Measurements from ENCODE around the gene RGS4. TPM values are rescaled to one million over a fixed set of nuclear protein-coding genes. Genes with fewer than 3 reads are reported as not detected.

Gene RGS4
- total and polyA plus RNA-seq, 10 donors = 0.38 to 3.8 (median 1.6) TPM

- 92 to 98% (median 96%) methylated on average over 1 of the region's 1 CpG for WGBS, 5 donors
- no peak overlapping the region for H3K27ac ChIP-seq
Observed at GRCh38 chr1:163072658-163073057, 3.5 kb downstream of the RGS4 start.

GRCh38 chr1:163074004-163074403, 4.8 kb downstream of the RGS4 start:
- peaks cover 0 to 41% (median 16%) of the 10 kb centered on the region in 7 donors for H3K27me3 ChIP-seq (replicated peaks in 1 of 7)
- H3K36me3 ChIP-seq = no peaks in the 10 kb centered on the region
- intact Hi-C loops (cut with DNase I; ENCODE audit: low total_unique reads) = loop anchor here (10.0 kb wide), 2 partner anchors 101 to 241 kb away; no protein-coding TSS in a partner anchor
- H3K4me1 ChIP-seq = no peaks in the 10 kb centered on the region
- no peak overlapping the region for H3K4me3 ChIP-seq
- no peaks in the 10 kb centered on the region for H3K9me3 ChIP-seq
- no peak overlapping the region for H3K27ac ChIP-seq
- no peak for TF ChIP-seq CTCF (IDR thresholded peaks at IDR 0.05 in 8 of 11, conservative IDR thresholded peaks at IDR 0.05 in 3 of 11)
- TF ChIP-seq POLR2AphosphoS5 (IDR thresholded peaks at IDR 0.05) = no peak
- no peak for TF ChIP-seq POLR2A (IDR thresholded peaks at IDR 0.05)
- WGBS, 5 donors = 87 to 100% (median 93%) methylated on average over 1 of the region's 1 CpG
- DNase-seq = no peak

More at GRCh38 chr1:163072658-163073057, 3.5 kb downstream of the RGS4 start:
- no peak for DNase-seq
- TF ChIP-seq POLR2AphosphoS5 (IDR thresholded peaks at IDR 0.05) (no peak), CTCF (IDR thresholded peaks at IDR 0.05 in 8 of 11, conservative IDR thresholded peaks at IDR 0.05 in 3 of 11) (no peak), POLR2A (IDR thresholded peaks at IDR 0.05) (no peak)
- Histone ChIP-seq H3K4me1 (no peaks in the 10 kb centered on the region), H3K9me3 (no peaks in the 10 kb centered on the region), H3K36me3 (no peaks in the 10 kb centered on the region), H3K4me3 (no peak overlapping the region), H3K27me3 (replicated peaks in 1 of 7) (peaks cover 0 to 54% (median 16%) of the 10 kb centered on the region in 7 donors)
- intact Hi-C loops (cut with DNase I; ENCODE audit: low total_unique reads) = loop anchor here (10.0 kb wide), 2 partner anchors 102 to 242 kb away; no protein-coding TSS in a partner anchor

- Histone ChIP-seq H3K27me3 (replicated peaks in 1 of 7) (peaks cover 0 to 33% (median 13%) of the 10 kb centered on the region in 7 donors), H3K36me3 (no peaks in the 10 kb centered on the region), H3K4me3 (no peak overlapping the region), H3K9me3 (peaks cover 0 to 3% (median 0%) of the 10 kb centered on the region in 8 donors), H3K4me1 (no peaks in the 10 kb centered on the region), H3K27ac (no peak overlapping the region)
- WGBS, 5 donors = 49 to 77% (median 67%) methylated on average over 2 of the region's 2 CpGs
- intact Hi-C loops (cut with DNase I; ENCODE audit: low total_unique reads) = loop anchor here (10.0 kb wide), 2 partner anchors 100 to 240 kb away; no protein-coding TSS in a partner anchor
- TF ChIP-seq CTCF (IDR thresholded peaks at IDR 0.05 in 8 of 11, conservative IDR thresholded peaks at IDR 0.05 in 3 of 11) = no peak
- TF ChIP-seq POLR2A (IDR thresholded peaks at IDR 0.05) = no peak
- TF ChIP-seq POLR2AphosphoS5 (IDR thresholded peaks at IDR 0.05) = no peak
- no peak for DNase-seq
Observed at GRCh38 chr1:163074716-163075284, 5.6 kb downstream of the RGS4 start.

GRCh38 chr1:163076044-163076443, 6.9 kb downstream of the RGS4 start:
- intact Hi-C loops (cut with DNase I; ENCODE audit: low total_unique reads) = loop anchor here (10.0 kb wide), 2 partner anchors 99 to 239 kb away; no protein-coding TSS in a partner anchor
- 78 to 88% (median 82%) methylated on average over 4 of the region's 4 CpGs for WGBS, 5 donors
- no peak for TF ChIP-seq CTCF (IDR thresholded peaks at IDR 0.05 in 8 of 11, conservative IDR thresholded peaks at IDR 0.05 in 3 of 11)
- no peak for TF ChIP-seq POLR2A (IDR thresholded peaks at IDR 0.05)
- no peak for TF ChIP-seq POLR2AphosphoS5 (IDR thresholded peaks at IDR 0.05)
- no peaks in the 10 kb centered on the region for H3K36me3 ChIP-seq
- no peak overlapping the region for H3K4me3 ChIP-seq
- no peak overlapping the region for H3K27ac ChIP-seq
- no peaks in the 10 kb centered on the region for H3K4me1 ChIP-seq
- peaks cover 0 to 3% (median 0%) of the 10 kb centered on the region in 8 donors for H3K9me3 ChIP-seq
- H3K27me3 ChIP-seq (replicated peaks in 1 of 7) = peaks cover 0 to 22% (median 4%) of the 10 kb centered on the region in 7 donors
- no peak for DNase-seq
